Sciatic nerve (tissue), 2 donors: ENCODE measurements around the gene ABHD16A. TPM values are rescaled to one million over a fixed set of nuclear protein-coding genes. Genes with fewer than 3 reads are reported as not detected.

Experiments
- ATAC-seq: fragments of 200-7000 bp; cut with Tn5 transposase; one replicate; pipeline ENCODE4 v1.9.1; 2020; ENCODE audit warnings: mild to moderate bottlenecking, moderate library complexity
- DNase-seq: peaks from one replicate; pipeline ENCODE4 v3.0.0-alpha.2; 2020; ENCODE audit warnings: low spot score
- intact Hi-C: fragments of 100-400 bp; cut with DNase I; formaldehyde crosslinking; loops from one replicate; pipeline ENCODE4 v1.14.2; 2022
- total RNA-seq: library from RNA; stranded (reverse); fragmentation: NEBNext Ultra II Directional; extraction: Animal tissue kit (Norgen Biotek cat#: 25700); gene quantifications from one replicate; pipeline ENCODE4 v1.2.1, GENCODE V29; 2021
- donor health status: DM: no; HTN: no; CAD: no.
- donor health status: DM: no; HTN: no; CAD: no.

The ABHD16A gene
- total RNA-seq, result 46.0 TPM

DNA sequence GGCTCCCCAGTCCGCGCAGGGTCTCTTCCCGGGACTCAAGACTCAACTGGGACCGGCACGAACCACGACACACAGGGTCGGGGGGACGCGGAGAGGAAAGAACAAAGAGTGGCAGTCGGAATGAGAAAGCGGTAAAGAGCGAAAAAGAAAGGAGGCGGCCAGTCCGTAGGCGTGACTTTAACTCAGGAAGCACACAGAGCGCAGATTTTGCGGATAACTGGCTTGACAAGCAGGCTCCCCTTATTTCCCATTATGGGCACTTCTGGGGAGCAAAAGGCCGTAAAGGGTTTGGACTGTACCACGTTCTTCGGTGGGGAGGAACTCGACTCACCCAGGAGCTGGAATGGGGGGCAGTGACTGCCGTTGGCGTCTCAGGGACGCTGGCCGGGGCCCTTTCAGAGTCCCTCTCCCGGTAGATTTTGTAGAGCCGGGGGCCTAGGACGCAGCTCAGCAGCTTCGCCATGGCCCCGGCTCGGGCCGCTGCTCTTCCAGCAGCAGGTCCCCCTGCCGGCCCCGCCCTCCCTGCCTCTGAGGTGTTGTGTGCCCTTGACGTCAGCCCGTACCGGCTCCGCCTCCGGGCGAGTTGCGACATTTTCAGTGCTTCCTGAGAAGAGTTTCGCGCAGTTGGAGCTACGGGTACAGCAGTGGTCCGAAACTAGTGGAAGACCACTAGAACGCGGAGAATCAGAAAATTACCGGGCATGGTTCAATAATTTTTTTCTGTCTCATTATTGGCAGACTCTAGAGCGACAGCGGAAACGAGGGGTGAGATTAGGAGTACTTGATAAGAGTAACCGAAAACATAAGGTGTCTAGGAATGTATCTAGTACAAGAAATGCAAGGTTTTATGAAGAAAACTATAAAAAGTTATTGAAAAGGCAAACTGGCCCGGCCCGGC is at the start of gene ABHD16A:
Gene ABHD16A, minus strand, starts transcription at position 506 of the 898 bp plus-strand sequence. Its CDS starts 43 bp downstream, at position 463.
- ATAC-seq (peak; percentile 99), DNase-seq (peak; percentile 99)
- intact Hi-C loops, result no loop called here

DNA sequence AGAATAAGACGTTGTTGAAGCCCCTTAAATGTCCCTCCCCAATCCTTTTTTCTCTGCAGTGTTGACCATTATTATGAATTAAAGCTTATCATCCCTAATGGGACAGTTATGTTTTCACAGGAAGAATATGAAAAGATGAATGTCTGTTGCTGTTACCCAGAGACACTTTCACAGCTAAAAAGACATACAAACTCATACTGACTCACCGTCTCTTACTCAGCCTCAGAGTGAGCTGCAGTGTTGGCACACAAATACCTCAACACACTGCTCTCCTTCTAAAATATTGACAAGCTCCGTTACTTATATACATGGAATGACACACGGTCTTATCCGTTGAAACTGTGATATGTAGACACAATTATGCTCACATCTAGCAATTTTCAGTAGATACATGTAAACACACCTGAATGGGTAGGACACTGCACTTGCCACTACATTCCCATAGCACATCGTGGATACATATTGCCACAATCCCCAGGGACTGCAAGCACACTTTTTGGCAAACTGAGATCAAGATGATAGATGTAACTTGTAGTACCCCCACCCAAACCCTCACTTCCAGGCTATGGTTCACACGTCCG is 49.7 kb upstream of the ABHD16A start:
- ATAC-seq, result no peak
- intact Hi-C loops, result no loop called here
- no peak for DNase-seq

DNA sequence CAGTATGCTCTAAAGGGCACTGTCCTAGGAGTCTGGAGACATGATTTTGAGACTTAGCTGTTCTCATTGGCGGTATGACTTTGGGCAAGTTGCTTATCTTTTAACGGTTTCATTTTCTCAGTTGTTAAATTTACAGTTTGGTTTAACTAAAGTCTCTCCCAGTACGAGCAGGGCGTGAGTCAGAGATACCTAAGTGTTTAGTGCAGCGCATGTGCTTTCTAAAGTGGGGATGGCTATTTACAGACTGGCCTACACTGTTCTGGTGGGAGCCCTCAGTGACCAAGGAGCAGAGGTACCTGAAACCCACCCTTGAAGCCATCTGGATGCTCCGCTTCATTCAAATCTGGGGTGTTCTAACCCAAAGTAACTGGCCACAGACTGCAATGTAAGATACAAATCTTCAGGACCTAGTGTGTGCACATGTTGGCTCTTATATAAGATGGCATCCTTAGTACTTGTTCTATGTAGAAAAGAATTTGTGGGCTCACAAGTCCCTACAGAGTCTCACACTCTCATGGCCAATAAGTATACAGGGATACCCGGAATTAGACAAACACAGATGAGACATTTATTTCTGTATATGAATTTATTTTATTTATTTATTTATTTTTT is 47.4 kb upstream of the ABHD16A start:
- DNase-seq, result no peak
- ATAC-seq, result no peak
- intact Hi-C loops, result no loop called here

DNA sequence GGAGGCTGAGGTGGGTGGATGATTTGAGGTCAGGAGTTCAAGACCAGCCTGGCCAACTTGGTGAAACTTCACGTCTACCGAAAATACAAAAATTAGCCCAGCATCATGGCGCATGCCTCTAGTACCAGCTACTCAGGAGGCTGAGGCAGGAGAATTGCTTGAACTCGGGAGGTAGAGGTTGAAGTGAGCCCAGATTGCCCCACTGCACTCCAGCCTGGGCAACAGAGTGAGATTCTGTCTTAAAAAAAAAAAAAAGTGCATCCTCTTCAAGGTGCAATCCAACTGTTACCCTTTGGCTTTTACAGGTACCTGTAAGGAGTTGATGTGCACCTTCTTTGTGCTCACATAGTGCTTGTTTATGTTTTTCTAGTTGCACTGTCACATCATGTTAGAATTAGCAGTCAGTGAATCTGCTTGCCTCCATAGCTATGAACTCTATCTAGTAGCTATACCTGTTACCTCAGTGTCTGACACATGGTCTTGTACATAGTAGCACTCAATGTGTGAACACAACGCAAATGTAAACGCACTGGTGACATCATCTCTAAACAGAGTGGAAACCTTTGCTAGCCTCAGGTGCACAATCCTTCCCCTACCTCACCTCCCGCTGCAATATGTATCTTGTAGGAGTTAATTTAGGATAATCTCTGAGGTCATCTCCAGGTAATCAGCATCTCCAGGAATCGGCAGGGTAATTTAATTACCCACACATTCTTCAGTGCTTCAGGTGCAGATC is 46.3 kb upstream of the ABHD16A start:
- ATAC-seq, result no peak
- DNase-seq, result no peak
- intact Hi-C loops, result no loop called here

DNA sequence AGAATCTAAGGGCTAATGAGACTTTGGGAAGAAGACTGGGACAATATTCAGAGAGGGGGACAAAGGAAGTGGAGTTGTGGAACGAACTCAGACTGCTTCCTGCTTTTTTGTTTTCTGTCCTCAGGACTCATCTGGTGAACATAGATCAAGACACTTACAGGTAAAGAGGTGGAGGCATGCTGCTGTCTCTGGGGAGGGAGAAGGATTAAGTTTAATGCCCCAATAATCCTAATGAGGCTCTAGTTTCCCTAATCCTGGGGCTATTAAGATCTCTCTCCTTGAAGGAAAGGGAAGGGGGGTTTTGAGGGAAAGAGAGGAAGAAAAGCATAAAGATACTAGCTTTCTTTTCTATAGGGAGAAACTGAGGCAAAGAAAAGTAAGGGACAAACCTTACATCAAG is 41.3 kb upstream of the ABHD16A start:
- DNase-seq (no peak), ATAC-seq (no peak)
- intact Hi-C loops, result no loop called here

DNA sequence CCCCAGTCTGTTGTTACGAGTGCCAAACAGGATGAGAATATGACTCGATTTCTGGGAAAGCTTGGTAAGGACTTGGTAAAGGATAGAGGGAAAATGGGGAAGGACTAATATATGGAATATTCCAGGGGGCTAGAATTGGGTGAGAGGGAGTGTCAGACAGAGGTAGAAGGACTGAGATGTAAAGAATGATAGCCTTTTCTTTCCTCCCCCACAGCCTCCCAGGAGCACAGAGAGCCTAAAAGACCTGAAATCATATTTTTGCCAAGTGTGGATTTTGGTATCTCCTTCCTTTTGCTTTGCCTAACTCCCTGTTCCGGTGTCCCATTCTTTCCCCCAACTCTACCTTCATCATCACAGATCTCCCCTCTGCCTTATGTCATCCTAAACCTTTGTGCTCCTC is 39.8 kb upstream of the ABHD16A start:
- intact Hi-C loops, result no loop called here

DNA sequence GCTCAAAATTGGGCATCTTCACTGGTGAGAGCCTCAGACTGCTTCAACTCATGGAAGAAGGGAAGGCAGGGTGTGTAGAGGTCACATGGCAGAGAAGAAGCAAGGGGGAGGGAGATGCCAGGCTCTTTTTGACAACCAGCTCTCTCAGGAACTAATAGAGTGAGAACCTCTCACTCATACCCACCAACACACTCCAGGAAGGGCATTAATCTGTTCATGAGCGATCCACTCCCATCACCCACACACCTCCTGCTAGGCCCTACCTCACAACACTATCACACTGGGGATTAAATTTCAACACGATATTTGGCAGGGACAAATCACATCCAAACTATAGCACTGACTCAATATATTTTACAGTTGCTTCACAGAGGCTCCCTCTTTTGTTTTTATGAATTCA is 38.7 kb upstream of the ABHD16A start:
- ATAC-seq, result no peak
- intact Hi-C loops, result no loop called here
- DNase-seq, result no peak

More for the DNA sequence above, 39.8 kb upstream of the ABHD16A start:
- DNase-seq (no peak), ATAC-seq (no peak)

DNA sequence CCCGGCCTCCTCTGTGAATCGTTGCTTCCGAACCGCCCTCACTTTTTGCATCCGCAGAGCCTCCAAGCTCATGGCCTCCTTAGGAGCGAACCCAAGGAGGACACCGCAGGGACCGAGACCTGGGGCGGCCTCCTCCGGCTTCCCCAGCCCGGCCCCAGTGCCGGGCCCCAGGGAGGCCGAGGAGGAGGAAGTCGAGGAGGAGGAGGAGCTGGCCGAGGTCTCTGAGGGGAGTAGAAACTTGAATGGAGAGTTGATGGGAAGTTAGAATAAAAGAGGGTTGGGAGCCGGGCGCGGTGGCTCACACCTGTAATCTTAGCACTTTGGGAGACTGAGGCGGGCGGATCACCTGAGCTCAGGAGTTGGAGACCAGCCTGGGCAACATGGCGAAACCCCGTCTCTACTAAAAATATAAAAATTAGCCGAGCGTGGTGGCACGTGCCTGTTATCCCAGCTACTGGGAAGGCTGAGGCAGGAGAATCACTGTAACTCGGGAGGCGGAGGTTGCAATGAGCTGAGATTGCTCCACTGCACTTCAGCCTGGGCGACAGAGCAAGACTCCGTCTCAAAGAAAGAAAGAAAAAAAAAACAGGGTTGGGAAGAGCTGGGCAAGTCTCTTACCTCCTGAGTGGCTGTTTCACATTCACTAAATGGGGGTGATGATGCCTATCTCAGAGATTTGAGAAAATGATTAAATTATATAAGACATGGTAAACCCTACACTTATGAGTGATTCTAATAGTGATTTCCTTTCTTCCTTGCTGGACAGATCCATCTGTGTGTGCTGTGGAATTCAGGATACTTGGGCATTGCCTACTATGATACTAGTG is 37.5 kb upstream of the ABHD16A start:
- intact Hi-C loops, result no loop called here
- peak; percentile 1 for ATAC-seq
- no peak for DNase-seq

DNA sequence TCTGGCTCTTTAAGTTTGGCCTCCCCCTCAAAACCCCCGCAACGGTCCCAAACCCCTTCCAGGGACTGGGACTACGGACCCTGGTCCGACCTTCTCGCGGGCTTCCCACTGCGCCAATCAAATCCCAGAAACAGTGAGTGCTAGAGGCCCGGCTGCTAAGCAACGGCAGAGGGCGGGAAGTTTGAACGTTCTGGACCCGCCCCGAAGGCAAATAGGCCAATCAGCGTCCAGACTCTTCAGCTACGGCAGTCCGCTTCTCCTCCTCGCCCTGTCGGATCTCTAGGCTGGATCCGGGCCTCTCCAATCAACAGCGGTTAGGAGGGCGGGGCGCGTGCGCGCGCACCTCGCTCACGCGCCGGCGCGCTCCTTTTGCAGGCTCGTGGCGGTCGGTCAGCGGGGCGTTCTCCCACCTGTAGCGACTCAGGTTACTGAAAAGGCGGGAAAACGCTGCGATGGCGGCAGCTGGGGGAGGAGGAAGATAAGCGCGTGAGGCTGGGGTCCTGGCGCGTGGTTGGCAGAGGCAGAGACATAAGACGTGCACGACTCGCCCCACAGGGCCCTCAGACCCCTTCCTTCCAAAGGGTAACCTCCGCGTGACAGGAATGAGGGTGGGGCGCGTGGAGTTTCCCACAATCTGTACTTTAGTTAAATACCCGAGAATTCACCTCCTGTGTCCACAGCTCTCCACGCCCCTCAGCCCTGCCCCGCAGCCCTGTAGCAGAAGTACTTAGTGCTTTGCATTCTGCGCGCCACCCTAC is 36.7 kb upstream of the ABHD16A start, which contains the start of gene MSH5:
Gene MSH5, plus strand, starts transcription at position 367 of the 758 bp plus-strand sequence. CDS start 462 bp downstream, outside the sequence.
- ATAC-seq (peak; percentile 95), DNase-seq (peak; percentile 98)
- intact Hi-C loops, result loop anchor here (10.0 kb wide), 1 partner anchor 155 kb away; the partner anchor contains the start of gene EHMT2

DNA sequence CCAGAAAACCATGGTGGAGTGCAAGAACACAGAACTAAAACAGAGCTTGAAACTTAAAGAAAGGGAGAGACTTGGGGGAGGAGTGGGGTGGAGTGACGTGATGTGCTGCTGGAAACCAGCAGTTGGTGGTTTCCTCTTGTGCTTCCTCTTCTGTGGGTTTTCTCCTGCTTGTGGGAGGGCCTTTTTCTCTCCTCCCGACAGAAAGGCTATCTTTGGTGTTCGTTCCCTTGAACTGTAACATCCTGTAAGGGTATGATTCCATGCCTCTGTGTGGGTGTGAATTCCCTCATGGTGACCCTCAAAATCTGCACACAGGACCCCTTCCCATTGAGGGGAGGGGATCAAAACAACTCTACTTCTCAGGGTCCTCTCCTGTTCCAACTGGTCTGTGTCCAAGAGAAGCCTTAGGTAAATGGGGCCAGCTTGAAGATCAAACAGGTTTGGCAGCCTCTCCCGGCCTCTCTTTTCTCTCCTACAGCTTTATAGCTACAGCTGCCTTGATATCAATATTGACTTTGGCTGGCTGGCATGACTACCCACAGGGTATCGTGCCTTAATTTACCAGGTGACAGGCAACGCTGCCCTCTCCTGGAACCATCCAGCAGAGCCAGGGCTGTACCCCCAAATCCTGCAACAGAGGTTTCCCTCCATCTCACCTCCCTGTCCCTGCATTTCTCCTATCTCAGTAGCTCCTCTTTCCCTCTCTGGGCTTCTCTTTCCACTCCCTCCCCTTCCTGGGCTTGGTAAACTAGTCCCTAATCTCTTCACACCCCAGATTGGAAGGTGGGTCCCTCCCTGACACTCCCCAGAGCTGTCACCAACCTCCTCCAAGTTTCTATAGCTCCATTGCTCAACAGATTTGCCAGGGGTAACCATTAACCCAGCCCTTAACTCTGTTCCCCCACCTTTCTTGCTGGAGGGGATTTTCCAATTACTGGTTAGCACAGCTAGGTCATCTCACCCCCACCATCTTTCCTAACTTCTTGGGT is 35.2 kb upstream of the ABHD16A start:
- intact Hi-C loops, result loop anchor here (10.0 kb wide), 1 partner anchor 157 kb away; the partner anchor contains the start of gene EHMT2
- DNase-seq (no peak), ATAC-seq (peak; percentile 7)

DNA sequence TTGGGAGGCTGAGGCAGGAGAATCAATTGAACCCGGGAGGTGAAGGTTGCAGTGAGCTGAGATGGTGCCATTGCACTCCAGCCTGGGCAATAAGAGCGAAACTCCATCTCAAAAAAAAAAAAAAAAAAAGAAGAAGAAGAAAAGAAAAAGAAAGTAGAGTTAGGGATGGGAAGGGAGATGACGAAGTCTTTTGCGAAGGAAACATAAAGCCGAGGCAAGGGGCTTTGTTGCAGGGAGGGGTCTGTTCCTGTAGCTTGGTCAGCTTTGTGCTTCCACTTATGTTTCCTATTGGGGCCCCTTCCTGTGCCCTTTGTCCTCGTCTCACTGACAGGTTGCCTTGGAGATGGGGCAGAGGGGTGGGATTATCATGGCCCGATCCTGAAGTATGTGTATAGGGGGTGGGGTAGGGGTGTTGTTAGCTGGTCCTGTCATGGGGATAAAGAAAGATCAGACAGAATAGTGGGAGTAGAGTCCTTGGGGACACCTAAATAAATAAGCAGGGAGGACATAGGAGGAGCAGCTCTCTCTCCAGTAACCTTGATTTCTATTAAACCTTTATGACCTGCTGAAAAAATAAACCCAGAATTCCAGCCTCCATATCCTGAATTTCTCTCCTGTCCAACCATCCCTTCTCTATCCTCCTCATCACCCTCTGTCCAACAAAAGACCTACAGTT is 34.3 kb upstream of the ABHD16A start:
- intact Hi-C loops, result loop anchor here (10.0 kb wide), 1 partner anchor 157 kb away; the partner anchor contains the start of gene EHMT2
- DNase-seq, result no peak
- ATAC-seq, result no peak

DNA sequence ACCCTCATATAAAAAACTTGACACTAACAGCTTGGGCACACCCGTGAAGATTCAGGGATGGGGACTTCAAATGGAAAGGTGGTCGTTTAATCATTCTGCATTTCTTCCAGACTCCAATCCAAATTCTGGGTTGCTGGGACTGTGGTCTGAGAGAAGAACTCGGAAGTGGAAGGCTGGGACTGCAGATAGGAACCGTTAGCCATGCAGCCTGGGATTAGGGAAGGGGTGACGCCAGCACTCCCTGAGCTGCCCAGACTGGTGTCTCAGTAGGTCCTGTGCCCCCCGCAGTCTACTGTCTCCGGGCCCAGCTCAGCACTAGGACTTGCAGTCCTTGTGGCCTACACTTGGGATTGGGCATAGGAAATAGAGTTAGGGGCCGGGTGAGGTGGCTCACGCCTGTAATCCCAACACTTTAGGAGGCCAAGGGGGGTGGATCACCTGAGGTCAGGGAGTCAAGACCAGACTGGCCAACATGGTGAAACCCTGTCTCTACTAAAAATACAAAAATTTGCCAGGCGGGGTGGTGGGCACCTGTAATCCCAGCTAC is 33.7 kb upstream of the ABHD16A start:
- intact Hi-C loops, result loop anchor here (10.0 kb wide), 1 partner anchor 158 kb away; the partner anchor contains the start of gene EHMT2
- DNase-seq (no peak), ATAC-seq (no peak)

DNA sequence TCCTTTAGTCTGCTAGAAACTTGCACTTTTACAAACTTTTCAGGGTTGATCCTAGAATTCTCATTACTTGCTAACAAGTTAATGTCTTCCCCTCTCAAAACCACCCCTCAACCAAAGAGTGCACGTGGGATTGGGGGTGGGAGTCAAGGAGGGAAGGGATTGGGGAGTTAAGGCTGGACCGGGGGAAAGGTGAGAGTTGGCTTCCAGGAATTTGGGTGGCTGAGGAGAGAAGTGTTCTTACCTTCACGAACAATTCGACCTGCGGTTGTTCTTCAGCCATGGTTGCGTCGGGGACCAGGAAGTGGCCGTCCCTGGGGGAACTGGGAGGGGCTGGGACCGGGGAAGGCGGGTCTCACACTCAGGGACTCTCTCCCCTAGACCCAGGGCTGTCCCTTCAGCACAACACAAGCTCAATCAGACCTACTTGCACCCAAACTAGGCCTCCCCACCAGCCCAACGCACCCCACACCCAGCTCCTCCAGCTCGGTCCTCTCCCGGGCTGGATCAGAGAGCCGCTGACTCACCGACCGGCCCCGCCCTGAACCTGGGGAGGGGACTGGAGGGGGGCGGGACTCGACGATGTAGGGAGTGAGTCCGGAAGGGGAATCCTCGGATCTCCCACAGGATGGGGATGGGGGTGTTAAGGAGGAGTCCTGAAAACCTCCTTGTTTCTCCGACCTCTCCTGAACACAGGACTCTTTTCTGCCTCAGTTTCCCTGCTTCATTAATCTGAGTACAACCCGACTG is 33.1 kb upstream of the ABHD16A start, which contains the start of gene CLIC1:
Gene CLIC1, minus strand, starts transcription at position 510 of the 747 bp plus-strand sequence. Its CDS starts 230 bp downstream, at position 280.
- ATAC-seq (peak; percentile 81), DNase-seq (peak; percentile 93)
- intact Hi-C loops, result loop anchor here (10.0 kb wide), 1 partner anchor 159 kb away; the partner anchor contains the start of gene EHMT2

DNA sequence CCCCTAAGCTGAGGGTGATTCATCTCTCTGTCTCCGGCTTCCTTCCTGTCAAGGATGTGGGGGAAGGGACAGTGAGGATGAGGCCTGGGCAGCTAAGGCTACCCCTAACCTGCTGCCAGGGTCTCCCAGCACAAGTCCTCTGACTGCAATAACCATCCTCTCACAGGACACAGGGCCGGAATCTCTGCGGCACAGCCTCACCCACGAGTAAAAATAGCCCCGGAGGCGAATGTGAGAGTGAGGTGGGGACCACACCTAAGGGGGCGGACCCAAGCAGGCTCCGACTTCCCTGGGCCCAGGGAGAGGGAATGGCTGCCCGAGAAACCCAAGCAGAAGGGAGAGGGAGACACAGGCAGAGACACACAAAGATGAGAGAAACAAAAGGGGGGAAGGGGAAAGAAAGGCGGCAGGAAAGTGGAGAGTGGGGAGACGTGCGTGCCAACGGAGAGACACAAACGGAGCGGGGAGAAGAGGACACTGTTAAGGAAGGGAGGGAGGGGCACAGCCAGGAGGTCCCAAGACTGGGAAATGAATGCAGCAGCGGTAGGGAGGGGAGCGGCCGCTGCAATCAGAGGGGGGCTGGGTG is 31.8 kb upstream of the ABHD16A start:
- no peak for DNase-seq
- intact Hi-C loops, result loop anchor here (10.0 kb wide), 1 partner anchor 160 kb away; the partner anchor contains the start of gene EHMT2
- no peak for ATAC-seq
